Measurements from ENCODE around the gene MYH9.

- no peak for TF ChIP-seq CTCF (conservative IDR thresholded peaks at IDR 0.05; ENCODE audit: low read depth in 2 of 2)
- TF ChIP-seq POLR2AphosphoS5 (IDR thresholded peaks at IDR 0.05; ENCODE audit: low read depth) = no peak
- no peak for TF ChIP-seq REST (IDR thresholded peaks at IDR 0.05; ENCODE audit: unreplicated experiment)
- TF ChIP-seq JUNB (IDR thresholded peaks at IDR 0.05; ENCODE audit: unreplicated experiment) = no peak
- no peak for TF ChIP-seq EZH2 (IDR thresholded peaks at IDR 0.05; ENCODE audit: low read depth, unreplicated experiment)
- TF ChIP-seq ZNF331 (CRISPR knock-in tag; IDR thresholded peaks at IDR 0.05; ENCODE audit: low read depth) = no peak
- no peak for TF ChIP-seq CREB1 (CRISPR knock-in tag; IDR thresholded peaks at IDR 0.05; ENCODE audit: low read depth)
- no peak for TF ChIP-seq EZH2phosphoT487 (IDR thresholded peaks at IDR 0.05; ENCODE audit: unreplicated experiment)
- TF ChIP-seq ETS1 (IDR thresholded peaks at IDR 0.05) = no peak
- no peak for TF ChIP-seq ZNF114 (CRISPR knock-in tag; IDR thresholded peaks at IDR 0.05)
These were observed 88.5 kb downstream of the MYH9 start for GRCh38 chr22:36299295-36299694.
